Measurements from ENCODE around the gene WDFY4.

Gene WDFY4

DNA sequence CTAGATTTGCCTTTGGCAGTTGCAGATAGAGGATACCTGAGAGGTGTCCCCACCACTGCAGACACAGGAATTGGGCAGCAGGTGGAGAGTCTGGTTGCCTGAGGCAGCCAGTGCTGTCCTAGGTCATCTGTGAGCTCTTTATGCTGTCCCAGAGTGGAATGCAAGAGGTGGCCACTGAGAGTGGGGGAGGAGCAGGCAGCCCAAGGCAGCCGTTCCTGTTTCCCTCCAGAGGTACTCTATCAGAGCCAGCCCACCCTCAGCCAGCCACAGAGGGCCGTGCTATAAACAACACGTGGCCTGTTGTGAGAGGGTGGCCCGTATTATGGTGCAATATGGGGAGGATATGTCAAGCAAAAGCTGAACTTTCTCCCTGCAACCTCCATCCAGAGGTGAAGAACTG is 246.5 kb downstream of the WDFY4 start:
- DNase-seq, result no peak

GRCh38 chr10:48932831-48933664 is 248.4 kb downstream of the WDFY4 start:
- DNase-seq, result no peak

DNA sequence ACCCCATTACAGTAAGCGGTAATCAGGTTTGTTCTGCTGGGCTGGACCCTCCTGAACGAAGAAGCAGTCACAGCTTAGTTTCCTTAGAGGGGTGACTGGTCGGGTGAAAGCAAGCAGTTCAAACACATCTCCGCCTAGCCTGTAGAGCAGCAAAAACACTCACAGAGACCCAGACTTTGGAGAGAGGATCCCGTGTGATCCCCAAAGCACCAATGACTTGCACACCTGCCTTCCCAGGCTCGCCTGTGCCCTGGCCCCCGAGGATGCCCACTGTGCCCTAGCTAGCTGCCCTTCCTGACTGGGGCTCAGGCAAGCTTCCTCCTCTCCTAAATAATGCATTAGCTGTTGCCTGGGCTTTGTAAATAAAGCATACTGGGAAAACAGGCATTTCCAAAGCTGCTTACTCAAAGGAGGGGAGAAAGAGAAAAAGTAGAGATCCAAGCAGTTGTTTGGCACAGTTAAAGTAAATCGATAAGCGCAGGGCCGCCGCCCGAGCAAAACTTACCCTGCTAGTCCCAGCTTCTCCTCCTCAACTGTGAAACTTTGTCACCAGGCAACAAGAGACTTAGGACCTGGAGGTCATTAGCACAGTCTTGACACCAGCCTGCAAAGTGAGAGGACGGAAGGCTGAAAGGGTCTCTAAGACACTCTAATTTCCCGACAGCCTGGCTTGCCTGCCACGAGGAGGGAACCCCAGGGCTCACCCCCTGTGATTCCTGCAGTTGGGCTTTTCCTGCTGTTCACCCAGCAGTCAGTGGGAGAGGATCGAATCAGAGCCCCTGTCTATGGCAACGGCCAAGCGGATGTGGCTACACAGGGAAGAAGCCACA is 250.2 kb downstream of the WDFY4 start:
- DNase-seq, result no peak

DNA sequence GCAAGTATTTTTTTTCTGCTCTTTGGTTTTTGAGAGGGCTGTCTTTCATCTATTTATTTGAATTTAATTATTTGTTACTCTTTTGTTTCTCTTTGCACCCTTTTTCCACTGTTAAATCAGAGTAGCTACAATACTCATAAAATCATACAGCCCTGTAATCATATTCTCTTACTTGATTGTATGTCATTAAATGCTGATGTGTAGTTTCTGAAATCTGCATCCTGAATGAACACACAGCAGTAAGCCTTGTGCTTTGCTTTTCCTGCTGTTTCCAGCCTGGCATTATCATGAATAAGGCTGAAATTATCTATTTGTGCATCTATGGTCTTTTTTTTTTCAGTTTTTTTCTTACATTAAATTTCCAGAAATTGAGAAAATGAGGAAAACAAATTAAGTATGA is 250.9 kb downstream of the WDFY4 start:
- DNase-seq, result no peak

GRCh38 chr10:48937796-48938195 is 253.1 kb downstream of the WDFY4 start:
- DNase-seq, result no peak

DNA sequence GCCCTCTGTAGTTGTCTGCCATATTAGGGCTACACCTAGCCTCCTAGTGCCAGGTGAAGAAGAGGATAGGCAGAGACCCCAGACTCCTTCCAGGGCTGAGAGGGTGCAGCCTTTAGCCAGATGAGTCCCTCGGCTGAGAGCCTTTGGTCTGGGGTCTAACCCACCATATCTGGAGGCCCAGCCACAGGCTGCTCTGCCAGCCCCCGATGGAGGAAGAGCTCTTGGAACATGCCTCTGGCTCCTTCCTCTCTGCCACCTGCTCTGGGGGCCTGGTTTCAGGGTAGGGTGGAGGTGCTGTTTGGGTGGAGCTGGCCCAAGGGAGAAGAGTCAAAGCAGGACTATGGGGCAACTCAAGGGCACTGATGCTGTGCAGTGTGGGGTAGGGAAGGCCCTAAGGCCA is 253.6 kb downstream of the WDFY4 start:
- DNase-seq, result no peak

DNA sequence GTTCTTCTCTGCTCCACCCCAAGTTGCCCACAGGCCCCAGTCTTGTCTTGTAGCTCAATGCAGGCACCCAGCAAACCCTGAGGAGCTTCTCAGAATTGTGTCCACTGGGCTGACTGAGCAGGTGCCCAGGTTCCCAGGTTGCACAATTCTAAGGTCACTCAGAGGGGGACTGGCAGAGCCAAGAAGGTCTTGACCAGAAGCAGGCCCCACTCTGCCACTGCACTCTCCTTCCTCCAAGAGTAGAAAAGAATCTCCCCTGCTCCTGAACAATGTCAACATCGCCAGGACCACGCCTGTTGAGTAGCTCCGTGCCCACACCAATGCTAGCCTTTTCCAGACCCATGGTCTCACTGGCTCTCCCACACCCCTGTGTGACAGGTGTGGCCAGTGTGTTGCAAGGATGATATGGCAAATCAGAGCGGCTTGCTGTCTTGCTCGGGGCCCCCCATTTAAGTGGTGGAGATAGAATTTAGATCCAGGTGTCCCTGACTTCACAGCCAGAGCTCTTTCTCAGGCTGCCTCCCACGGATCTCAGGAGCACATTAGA is 254.4 kb downstream of the WDFY4 start:
- no peak for DNase-seq

- DNase-seq, result no peak
These were observed 255.2 kb downstream of the WDFY4 start, which contains the start of gene LRRC18 for GRCh38 chr10:48939790-48940325. Gene LRRC18, minus strand, starts transcription at chr10:48939840. Its CDS starts 25,685 bp downstream, at chr10:48914155.

GRCh38 chr10:48940372-48940771 is 255.7 kb downstream of the WDFY4 start:
- DNase-seq, result no peak

- DNase-seq, result no peak
These were observed 256.3 kb downstream of the WDFY4 start for GRCh38 chr10:48940958-48941357.

DNA sequence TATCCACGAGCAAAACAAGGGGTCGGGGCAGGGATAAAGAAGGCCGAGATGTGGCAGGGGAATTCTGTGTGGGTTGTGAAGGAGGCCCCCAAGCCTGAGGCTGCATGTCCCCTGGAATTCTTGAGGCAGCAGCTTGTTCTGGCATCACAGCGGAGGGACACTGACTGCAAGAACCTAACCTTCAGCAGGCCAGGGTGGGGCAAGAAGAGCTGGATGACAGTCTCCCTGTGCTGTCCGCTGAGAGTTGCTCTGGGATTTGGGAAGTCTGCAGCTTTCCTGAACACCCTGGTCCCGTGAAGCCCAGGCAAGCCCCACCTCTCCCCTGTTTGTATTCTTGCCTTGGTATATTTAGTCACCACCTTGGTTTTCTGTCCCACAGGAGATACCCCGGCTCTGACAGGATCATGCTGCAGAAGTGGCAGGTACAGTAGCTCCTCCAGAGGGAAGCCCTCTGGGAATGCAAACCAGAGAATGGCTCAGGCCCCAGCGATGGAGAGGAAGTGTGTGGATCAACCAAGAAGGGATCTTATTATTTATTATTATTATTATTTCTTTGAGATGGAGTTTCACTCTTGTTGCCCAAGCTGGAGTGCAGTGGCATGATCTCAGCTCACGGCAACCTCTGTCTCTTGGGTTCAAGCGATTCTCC is 256.9 kb downstream of the WDFY4 start:
- DNase-seq, result no peak

GRCh38 chr10:48943096-48943495 is 258.4 kb downstream of the WDFY4 start:
- no peak for DNase-seq

- no peak for DNase-seq
These were observed 259.5 kb downstream of the WDFY4 start for GRCh38 chr10:48944171-48944570.

GRCh38 chr10:48945441-48946130 is 260.9 kb downstream of the WDFY4 start:
- DNase-seq, result no peak

GRCh38 chr10:48946332-48946731 is 261.7 kb downstream of the WDFY4 start:
- DNase-seq, result no peak

- DNase-seq, result no peak
These were observed 262.3 kb downstream of the WDFY4 start for GRCh38 chr10:48946891-48947500.

DNA sequence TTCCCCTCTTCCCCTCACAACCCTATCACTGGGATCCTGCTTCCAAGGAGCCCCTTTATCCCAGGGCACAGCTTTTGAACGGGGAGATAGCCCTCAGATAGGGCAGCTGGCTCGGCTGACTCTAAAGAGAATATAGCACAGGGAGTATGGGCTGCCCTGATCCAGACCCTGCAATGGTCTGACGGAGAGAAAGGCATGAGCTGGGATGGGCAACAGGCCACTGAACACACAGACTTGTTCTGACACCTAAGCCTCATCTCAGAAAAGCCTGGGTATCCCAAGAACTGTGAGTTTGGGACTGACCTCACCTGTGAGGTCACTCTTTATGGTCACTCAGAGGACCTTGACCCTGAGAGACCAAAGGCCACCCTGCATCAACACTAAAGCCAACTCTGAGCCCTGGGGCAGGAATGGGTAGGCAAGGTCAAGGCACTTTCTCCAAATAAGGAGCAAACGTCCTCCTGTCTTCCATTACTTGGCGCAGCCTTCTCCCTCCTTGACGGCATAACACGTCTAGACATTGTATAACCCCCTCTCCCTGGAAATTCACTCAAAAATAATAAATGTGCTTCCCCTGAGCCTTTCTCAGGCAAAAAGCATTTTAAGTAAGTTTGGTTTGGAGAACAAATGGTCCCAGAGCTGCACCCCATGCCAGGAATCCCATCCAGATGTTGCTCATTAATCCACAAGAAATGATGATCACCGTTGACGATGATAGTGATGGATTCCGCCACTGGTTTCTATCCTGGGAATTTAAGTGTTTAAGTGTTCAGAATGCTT is 263.2 kb downstream of the WDFY4 start:
- DNase-seq, result no peak

DNA sequence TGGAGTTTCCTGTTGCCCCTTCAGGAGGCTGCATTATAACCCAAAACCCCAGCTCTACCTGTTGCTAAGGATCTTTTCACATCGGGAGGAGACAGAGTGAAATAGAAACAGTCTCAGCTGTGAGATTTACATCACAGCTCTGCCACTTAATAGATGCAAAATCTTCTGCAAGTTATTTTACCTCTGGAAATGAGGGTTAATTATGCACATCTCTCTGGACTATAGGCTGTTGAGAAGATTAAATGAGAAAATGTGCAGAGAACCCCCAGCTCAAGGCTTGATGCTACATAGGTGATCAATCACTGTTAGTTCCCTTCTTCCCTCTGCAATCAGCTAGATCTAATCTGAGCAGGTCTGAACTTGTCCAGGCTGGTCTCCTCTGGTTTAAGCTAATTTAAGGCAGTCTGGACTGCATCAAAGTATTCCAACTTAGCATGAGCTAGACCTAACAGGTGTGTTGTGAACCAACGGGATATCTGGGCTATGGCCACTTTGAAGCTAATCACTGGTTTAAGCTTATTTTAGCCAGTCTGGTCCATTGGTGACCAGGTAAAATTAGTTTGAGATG is 263.9 kb downstream of the WDFY4 start:
- DNase-seq, result no peak

GRCh38 chr10:48951707-48952106 is 267.0 kb downstream of the WDFY4 start:
- DNase-seq, result no peak

GRCh38 chr10:48957361-48958151 is 272.9 kb downstream of the WDFY4 start:
- DNase-seq, result no peak

Measured in NCI-H146 (cell line).